ENCODE results near the gene CSGALNACT2.

CSGALNACT2 gene

DNA sequence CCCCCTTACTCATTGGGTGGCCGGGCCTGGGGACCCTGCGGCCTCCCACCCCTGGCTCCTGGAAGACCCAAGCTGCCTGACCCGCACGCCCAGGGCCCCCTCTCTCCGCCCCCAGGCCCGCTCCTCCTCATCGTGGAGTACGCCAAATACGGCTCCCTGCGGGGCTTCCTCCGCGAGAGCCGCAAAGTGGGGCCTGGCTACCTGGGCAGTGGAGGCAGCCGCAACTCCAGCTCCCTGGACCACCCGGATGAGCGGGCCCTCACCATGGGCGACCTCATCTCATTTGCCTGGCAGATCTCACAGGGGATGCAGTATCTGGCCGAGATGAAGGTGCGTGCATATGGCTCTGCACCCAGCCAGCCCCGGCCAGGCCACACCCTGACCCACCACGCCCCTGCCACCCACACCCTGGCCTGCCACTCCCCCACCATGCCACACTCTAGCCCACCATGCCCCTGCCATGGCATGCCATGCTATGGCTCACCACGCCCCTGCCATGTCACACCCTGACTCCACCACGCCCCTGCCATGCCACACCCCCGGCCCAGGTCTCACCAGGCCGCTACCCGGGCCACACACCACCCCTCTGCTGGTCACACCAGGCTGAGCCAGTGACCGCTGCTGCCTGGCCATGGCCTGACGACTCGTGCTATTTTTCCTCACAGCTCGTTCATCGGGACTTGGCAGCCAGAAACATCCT is 18.7 kb upstream of the CSGALNACT2 start:
- Histone ChIP-seq H2AFZ (ENCODE audit: low read length, unreplicated experiment) (no peak overlapping the region), H3K4me3 (ENCODE audit: low read depth, low read length) (no peak overlapping the region), H3K27ac (ENCODE audit: low read depth, low read length) (no peak overlapping the region), H3K27me3 (ENCODE audit: insufficient read depth, low read length) (no peaks in the 10 kb centered on the region), H3K36me3 (ENCODE audit: insufficient read depth, low read length) (no peaks in the 10 kb centered on the region), H3K79me2 (ENCODE audit: control insufficient read depth, insufficient read depth, low read length, unreplicated experiment) (no peaks in the 10 kb centered on the region), H3K4me1 (ENCODE audit: control insufficient read depth, insufficient read depth, low read length, unreplicated experiment) (peaks cover 6% of the 10 kb centered on the region)

DNA sequence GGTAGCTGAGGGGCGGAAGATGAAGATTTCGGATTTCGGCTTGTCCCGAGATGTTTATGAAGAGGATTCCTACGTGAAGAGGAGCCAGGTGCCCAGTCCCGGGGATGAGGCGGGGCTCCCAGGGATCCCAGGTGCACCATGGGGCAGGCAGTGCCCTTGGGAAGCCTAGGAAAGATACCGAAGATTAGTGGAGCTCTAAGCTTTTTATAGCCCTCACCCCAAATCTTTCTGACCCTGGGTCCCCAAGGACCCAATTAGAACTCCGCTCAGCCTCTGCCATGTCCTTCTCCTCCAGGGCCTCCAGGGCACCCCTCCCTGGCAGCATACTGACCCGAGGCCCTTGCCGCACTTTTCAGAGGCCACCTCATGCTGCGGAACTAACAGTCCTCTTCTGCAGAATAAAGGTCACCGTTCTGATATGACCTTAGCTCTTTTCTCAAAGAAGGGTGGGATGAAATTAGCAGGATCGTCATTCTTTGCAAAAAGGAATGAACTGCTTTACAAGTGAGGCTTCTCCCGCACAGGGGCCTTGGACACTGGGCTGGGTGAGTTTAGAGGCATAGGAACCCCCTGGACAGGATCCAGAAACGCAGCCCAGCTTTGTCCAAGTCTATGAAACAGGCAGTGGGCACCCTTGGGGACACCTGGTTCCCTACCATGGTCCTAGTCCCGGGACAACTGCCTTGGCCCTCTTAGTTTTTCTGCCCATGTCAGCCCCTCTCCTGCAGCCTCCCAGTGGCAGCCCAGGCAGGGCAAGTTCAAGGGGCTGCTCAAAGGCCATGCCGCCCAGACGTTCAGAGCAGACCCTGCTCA is 17.9 kb upstream of the CSGALNACT2 start:
- no peaks in the 10 kb centered on the region for H3K27me3 ChIP-seq (ENCODE audit: insufficient read depth, low read length)
- H3K27ac ChIP-seq (ENCODE audit: low read depth, low read length): no peak overlapping the region
- peaks cover 6% of the 10 kb centered on the region for H3K4me1 ChIP-seq (ENCODE audit: control insufficient read depth, insufficient read depth, low read length, unreplicated experiment)
- no peak overlapping the region for H2AFZ ChIP-seq (ENCODE audit: low read length, unreplicated experiment)
- no peak overlapping the region for H3K4me3 ChIP-seq (ENCODE audit: low read depth, low read length)
- no peaks in the 10 kb centered on the region for H3K79me2 ChIP-seq (ENCODE audit: control insufficient read depth, insufficient read depth, low read length, unreplicated experiment)
- H3K36me3 ChIP-seq (ENCODE audit: insufficient read depth, low read length): no peaks in the 10 kb centered on the region

DNA sequence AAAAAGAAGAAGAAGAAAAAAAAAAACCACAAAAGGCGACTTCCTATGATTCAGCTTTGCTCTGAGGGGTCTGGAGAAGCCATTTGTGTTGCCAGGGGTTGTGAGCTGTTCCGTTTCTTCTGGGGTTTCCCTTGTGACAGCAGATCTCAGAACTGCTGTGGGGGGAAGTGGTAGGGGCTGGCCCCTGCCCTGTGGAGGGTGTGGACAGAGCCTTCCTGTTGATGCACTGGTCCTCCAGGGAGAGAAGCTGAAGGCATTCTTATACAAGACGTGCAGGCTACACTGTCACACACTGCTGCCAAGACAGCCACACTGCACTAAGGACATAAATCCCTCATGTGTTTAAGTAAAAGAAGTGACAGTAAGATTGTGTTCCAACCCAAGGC is 17.3 kb upstream of the CSGALNACT2 start:
- H3K36me3 ChIP-seq (ENCODE audit: insufficient read depth, low read length): no peaks in the 10 kb centered on the region
- H3K4me1 ChIP-seq (ENCODE audit: control insufficient read depth, insufficient read depth, low read length, unreplicated experiment): peaks cover 6% of the 10 kb centered on the region
- no peak overlapping the region for H3K27ac ChIP-seq (ENCODE audit: low read depth, low read length)
- H3K79me2 ChIP-seq (ENCODE audit: control insufficient read depth, insufficient read depth, low read length, unreplicated experiment): no peaks in the 10 kb centered on the region
- no peak overlapping the region for H3K4me3 ChIP-seq (ENCODE audit: low read depth, low read length)
- no peak overlapping the region for H2AFZ ChIP-seq (ENCODE audit: low read length, unreplicated experiment)
- H3K27me3 ChIP-seq (ENCODE audit: insufficient read depth, low read length): no peaks in the 10 kb centered on the region

DNA sequence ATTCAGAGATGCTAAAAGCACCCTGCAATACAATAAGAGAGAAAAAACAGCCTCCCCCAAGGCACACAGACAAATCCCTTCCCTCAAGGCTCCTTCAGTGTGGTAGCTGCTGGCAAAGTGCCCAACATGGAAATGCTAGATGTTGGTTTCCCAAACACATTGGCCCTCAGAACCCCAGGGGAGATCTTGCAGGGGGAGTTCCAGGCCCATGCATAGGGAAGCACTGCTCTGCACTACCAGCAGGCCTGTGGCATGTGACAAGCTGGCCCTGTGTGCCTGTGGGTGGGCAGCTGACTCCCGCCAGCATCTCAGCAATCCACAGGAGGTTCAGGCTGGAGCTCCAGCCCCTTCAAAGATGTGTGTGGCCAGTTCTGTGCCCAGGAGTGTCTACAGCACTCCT is 16.8 kb upstream of the CSGALNACT2 start:
- no peak overlapping the region for H3K4me3 ChIP-seq (ENCODE audit: low read depth, low read length)
- no peaks in the 10 kb centered on the region for H3K27me3 ChIP-seq (ENCODE audit: insufficient read depth, low read length)
- H3K27ac ChIP-seq (ENCODE audit: low read depth, low read length): no peak overlapping the region
- H2AFZ ChIP-seq (ENCODE audit: low read length, unreplicated experiment): no peak overlapping the region
- peaks cover 6% of the 10 kb centered on the region for H3K4me1 ChIP-seq (ENCODE audit: control insufficient read depth, insufficient read depth, low read length, unreplicated experiment)
- H3K36me3 ChIP-seq (ENCODE audit: insufficient read depth, low read length): no peaks in the 10 kb centered on the region
- no peaks in the 10 kb centered on the region for H3K79me2 ChIP-seq (ENCODE audit: control insufficient read depth, insufficient read depth, low read length, unreplicated experiment)

DNA sequence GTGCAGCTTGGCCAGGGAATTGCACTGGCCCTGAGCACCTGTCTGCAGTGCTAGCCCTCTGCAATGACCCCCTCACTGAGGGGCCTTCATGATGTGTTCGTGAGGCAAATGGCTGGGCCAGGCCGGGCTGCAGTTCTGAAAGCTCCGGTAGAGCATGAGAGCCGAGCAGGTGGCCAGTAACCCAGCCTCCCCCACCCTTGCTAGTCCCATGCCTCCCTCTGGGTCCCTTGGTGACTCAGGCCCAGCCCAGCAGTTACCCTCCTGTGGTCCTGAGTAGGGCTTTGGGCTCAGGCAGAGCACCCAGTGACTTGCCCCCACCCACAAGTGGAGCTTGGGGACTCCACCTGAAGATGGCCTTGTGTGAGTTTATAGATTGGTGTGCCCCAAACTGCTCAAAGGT is 16.1 kb upstream of the CSGALNACT2 start:
- no peak overlapping the region for H3K4me3 ChIP-seq (ENCODE audit: low read depth, low read length)
- H3K27ac ChIP-seq (ENCODE audit: low read depth, low read length): no peak overlapping the region
- peaks cover 6% of the 10 kb centered on the region for H3K4me1 ChIP-seq (ENCODE audit: control insufficient read depth, insufficient read depth, low read length, unreplicated experiment)
- no peaks in the 10 kb centered on the region for H3K79me2 ChIP-seq (ENCODE audit: control insufficient read depth, insufficient read depth, low read length, unreplicated experiment)
- H3K36me3 ChIP-seq (ENCODE audit: insufficient read depth, low read length): no peaks in the 10 kb centered on the region
- no peak overlapping the region for H2AFZ ChIP-seq (ENCODE audit: low read length, unreplicated experiment)
- no peaks in the 10 kb centered on the region for H3K27me3 ChIP-seq (ENCODE audit: insufficient read depth, low read length)

DNA sequence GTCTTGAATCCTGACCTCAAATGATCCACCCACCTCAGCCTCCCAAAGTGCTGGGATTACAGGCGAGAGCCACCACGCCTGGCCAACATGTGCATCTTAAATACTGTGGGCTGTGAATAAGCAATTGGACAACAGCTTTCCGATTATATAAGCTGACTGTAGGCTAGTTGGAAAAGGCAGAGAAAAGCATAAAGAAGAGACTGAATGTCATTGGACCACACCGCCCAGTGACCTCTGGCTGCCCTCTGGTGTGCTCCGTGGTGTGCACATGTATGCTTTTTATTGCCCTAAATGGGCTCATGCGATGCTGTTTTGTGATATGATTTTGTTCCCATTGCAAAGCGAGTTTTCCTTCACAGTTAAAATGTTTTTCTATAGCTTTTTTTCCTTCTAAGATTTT is 15.4 kb upstream of the CSGALNACT2 start:
- H3K4me1 ChIP-seq (ENCODE audit: control insufficient read depth, insufficient read depth, low read length, unreplicated experiment): peaks cover 6% of the 10 kb centered on the region
- no peak overlapping the region for H3K4me3 ChIP-seq (ENCODE audit: low read depth, low read length)
- H2AFZ ChIP-seq (ENCODE audit: low read length, unreplicated experiment): no peak overlapping the region
- H3K36me3 ChIP-seq (ENCODE audit: insufficient read depth, low read length): no peaks in the 10 kb centered on the region
- no peaks in the 10 kb centered on the region for H3K27me3 ChIP-seq (ENCODE audit: insufficient read depth, low read length)
- H3K27ac ChIP-seq (ENCODE audit: low read depth, low read length): no peak overlapping the region
- H3K79me2 ChIP-seq (ENCODE audit: control insufficient read depth, insufficient read depth, low read length, unreplicated experiment): no peaks in the 10 kb centered on the region

DNA sequence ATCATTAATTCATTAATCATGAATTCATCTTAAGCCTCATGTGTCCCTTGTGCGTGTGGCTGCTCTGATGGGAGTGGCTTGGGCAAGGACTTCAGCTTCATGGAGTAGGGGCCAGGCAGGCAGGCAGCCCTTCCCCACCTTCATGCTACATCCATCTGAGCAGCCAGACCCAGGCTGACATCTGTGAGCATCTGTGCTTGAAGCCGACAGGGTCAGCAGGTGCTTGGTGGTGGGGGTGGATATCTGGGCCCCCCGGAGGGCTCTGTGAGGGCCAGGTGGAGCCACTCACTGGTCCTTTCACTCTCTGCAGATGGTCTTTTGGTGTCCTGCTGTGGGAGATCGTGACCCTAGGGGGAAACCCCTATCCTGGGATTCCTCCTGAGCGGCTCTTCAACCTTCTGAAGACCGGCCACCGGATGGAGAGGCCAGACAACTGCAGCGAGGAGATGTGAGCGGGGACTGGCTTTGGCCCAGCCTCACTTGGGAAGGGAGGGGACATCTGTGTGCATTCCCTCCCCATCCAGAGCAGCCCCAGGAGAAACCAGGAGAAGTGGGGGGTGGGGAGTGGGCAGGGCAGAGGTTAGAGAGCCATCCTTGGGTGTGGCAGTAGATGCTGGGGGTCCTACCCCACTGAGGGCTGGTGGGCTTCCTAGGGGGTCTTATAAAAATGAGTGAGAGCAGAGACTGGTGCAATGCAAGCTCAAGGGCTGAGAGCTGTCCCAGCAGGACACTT is 14.7 kb upstream of the CSGALNACT2 start:
- Histone ChIP-seq H3K4me3 (ENCODE audit: low read depth, low read length) (no peak overlapping the region), H3K4me1 (ENCODE audit: control insufficient read depth, insufficient read depth, low read length, unreplicated experiment) (peaks cover 6% of the 10 kb centered on the region), H3K27me3 (ENCODE audit: insufficient read depth, low read length) (no peaks in the 10 kb centered on the region), H3K79me2 (ENCODE audit: control insufficient read depth, insufficient read depth, low read length, unreplicated experiment) (no peaks in the 10 kb centered on the region), H3K36me3 (ENCODE audit: insufficient read depth, low read length) (no peaks in the 10 kb centered on the region), H3K27ac (ENCODE audit: low read depth, low read length) (no peak overlapping the region), H2AFZ (ENCODE audit: low read length, unreplicated experiment) (no peak overlapping the region)

DNA sequence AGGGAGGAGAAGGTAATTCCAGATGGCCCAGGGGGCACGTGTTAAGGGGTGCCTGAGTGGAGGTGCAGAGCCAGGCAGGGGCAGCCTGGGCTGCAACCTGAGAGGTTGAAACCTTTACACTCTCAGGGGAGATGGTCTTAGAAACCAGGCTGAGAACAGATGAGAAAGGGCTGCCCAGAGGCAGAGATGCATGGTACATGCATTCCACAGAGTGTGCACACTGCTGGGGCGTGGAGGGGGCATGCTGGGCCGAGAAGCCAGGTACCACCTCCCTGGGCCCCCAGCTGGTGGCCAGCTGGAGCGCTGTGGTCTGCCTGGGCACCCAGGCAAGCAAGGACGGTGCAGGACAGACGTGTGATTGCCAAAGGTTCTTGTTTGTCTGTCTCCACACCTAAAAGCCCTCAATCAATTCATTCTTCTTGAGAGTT is 14.1 kb upstream of the CSGALNACT2 start:
- H3K4me3 ChIP-seq (ENCODE audit: low read depth, low read length): no peak overlapping the region
- H3K36me3 ChIP-seq (ENCODE audit: insufficient read depth, low read length): no peaks in the 10 kb centered on the region
- no peaks in the 10 kb centered on the region for H3K79me2 ChIP-seq (ENCODE audit: control insufficient read depth, insufficient read depth, low read length, unreplicated experiment)
- H3K27me3 ChIP-seq (ENCODE audit: insufficient read depth, low read length): no peaks in the 10 kb centered on the region
- no peak overlapping the region for H2AFZ ChIP-seq (ENCODE audit: low read length, unreplicated experiment)
- H3K27ac ChIP-seq (ENCODE audit: low read depth, low read length): no peak overlapping the region
- H3K4me1 ChIP-seq (ENCODE audit: control insufficient read depth, insufficient read depth, low read length, unreplicated experiment): peaks cover 11% of the 10 kb centered on the region

DNA sequence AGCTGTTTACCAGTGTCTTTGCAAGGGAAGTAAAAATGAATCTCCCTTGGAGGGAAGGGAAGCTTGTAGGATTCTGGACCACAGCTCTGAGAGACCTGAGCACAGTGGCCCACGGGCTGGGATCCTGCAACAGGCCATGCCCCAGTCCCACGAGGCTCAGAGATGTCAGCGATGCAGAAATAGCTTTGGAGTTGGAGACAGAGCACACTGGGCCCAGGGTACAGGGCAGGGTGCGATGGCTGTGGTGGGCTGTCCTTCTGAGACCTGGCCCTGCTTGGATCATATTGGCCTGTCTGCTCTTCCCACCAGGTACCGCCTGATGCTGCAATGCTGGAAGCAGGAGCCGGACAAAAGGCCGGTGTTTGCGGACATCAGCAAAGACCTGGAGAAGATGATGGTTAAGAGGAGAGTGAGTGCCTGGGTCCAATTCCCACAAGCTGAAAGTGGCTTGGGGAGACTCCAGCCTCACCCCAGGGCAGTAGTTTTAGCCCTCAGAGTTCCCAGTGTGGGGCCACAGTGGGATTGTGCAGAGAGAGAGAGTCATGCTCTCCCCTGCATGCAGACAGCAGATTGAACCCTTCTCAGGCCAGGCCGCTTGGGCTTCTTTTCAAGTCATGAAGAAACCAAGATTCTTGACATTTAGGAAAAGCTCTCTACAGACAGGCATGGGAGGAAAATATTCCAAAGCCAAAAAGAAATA is 13.5 kb upstream of the CSGALNACT2 start:
- H2AFZ ChIP-seq (ENCODE audit: low read length, unreplicated experiment): no peak overlapping the region
- no peaks in the 10 kb centered on the region for H3K79me2 ChIP-seq (ENCODE audit: control insufficient read depth, insufficient read depth, low read length, unreplicated experiment)
- H3K36me3 ChIP-seq (ENCODE audit: insufficient read depth, low read length): no peaks in the 10 kb centered on the region
- peaks cover 16% of the 10 kb centered on the region for H3K4me1 ChIP-seq (ENCODE audit: control insufficient read depth, insufficient read depth, low read length, unreplicated experiment)
- no peak overlapping the region for H3K4me3 ChIP-seq (ENCODE audit: low read depth, low read length)
- H3K27me3 ChIP-seq (ENCODE audit: insufficient read depth, low read length): no peaks in the 10 kb centered on the region
- H3K27ac ChIP-seq (ENCODE audit: low read depth, low read length): no peak overlapping the region

DNA sequence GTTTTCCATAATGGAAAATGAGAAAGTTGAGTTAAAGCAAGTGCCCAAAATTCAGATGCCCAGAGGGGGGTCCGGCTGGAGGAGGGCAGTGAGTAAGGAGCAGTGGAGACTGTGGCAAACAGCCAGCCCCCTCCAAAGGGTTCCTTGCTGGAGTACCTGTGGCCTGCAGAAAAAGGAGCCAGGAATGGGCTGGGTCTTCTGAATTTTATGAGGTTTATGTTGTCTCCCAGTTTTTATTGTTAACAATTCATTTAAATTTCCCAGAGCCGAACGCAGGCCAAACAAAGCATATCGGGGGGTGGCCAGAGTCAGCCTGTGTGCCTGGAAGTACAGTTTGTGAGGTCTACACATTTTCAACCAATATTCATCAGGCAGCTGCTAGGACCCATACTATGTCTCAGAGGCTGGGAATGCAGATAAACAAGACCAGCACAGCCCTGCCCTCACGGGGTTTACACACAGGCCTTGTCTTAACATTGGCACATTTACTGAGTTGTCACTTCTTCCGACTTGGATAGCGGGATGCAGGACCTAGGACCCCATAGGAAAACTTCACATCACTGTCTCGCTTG is 12.9 kb upstream of the CSGALNACT2 start:
- Histone ChIP-seq H2AFZ (ENCODE audit: low read length, unreplicated experiment) (no peak overlapping the region), H3K27me3 (ENCODE audit: insufficient read depth, low read length) (no peaks in the 10 kb centered on the region), H3K36me3 (ENCODE audit: insufficient read depth, low read length) (no peaks in the 10 kb centered on the region), H3K27ac (ENCODE audit: low read depth, low read length) (no peak overlapping the region), H3K4me3 (ENCODE audit: low read depth, low read length) (no peak overlapping the region), H3K79me2 (ENCODE audit: control insufficient read depth, insufficient read depth, low read length, unreplicated experiment) (no peaks in the 10 kb centered on the region), H3K4me1 (ENCODE audit: control insufficient read depth, insufficient read depth, low read length, unreplicated experiment) (peaks cover 18% of the 10 kb centered on the region)

Data from ACC112 (cell line).